ENCODE results near the gene ASIC2. TPM values are rescaled to one million over a fixed set of nuclear protein-coding genes. Genes with fewer than 3 reads are reported as not detected.

The ASIC2 gene
- total and polyA plus RNA-seq, 7 donors, result 0.01 TPM; not detected in 6

- DNase-seq (no peak), ATAC-seq (no peak)
- Histone ChIP-seq H3K9me3 (no peaks in the 10 kb centered on the region), H3K27me3 (ENCODE audit: insufficient read depth in 3 of 3, low read length in 2 of 3) (peaks cover 0 to 18% (median 5%) of the 10 kb centered on the region in 3 donors), H3K36me3 (ENCODE audit: insufficient read depth in 1 of 2, low read depth in 1 of 2) (no peaks in the 10 kb centered on the region), H3K27ac (no peak overlapping the region), H3K4me1 (no peaks in the 10 kb centered on the region), H3K4me3 (no peak overlapping the region)
- WGBS, 3 donors, result 77 to 80% (median 78%) methylated on average over 3 of the region's 3 CpGs
- TF ChIP-seq CTCF (IDR thresholded peaks at IDR 0.05), result no peak
- intact Hi-C loops (cut with DNase I), result no loop called here
Measured at GRCh38 chr17:33080091-33080490, 213.0 kb downstream of the ASIC2 start.

DNA sequence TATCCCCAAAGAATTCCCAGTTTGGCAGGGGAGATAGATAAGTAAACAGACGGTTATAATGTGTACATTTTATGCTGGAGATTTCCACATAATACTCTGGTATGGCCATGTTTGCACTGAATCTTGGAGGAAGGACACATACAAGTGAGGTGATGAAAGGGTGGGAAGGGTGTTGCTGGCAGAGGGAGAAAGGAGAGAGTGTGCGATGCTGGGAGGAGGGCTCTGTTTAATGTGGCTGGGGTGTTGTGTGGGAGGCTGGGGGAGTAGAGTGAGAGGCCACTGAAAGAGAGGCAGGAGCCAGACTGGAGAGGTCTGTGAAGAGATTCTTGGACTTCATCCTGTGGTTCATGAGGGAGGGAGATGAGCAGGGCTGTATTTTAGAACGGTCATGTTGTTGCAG is 213.9 kb downstream of the ASIC2 start:
- intact Hi-C loops (cut with DNase I), result loop anchor here in 1 of 2 donors (10.0 kb wide), 1 partner anchor 56 kb away; no protein-coding TSS in a partner anchor
- Histone ChIP-seq H3K27me3 (ENCODE audit: insufficient read depth in 3 of 3, low read length in 2 of 3) (peaks cover 0 to 18% (median 5%) of the 10 kb centered on the region in 3 donors), H3K9me3 (no peaks in the 10 kb centered on the region), H3K4me3 (no peak overlapping the region), H3K27ac (no peak overlapping the region), H3K4me1 (no peaks in the 10 kb centered on the region), H3K36me3 (ENCODE audit: insufficient read depth in 1 of 2, low read depth in 1 of 2) (no peaks in the 10 kb centered on the region)
- 61 to 66% (median 65%) methylated on average over 3 of the region's 3 CpGs for WGBS, 3 donors
- no peak for DNase-seq
- ATAC-seq, result no peak
- TF ChIP-seq CTCF (IDR thresholded peaks at IDR 0.05), result no peak

DNA sequence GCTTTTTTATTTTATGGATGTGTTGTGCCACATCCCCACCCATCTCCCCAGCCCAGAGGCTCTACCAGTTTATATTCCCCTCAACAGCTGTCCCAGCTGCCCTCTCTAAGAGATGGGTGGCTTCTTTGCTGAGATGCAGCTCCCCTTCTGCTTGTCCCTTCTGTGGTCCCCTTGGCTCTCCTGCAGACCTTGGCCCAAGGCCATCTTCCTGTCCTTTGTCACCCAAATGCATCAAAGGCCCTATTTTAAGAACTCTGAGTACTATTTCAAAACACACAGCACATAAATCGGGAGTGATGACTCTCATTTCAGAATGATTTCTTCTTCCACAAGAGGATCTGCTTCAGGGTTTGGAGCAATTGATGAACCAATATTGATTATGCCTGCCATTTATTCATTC is 216.1 kb downstream of the ASIC2 start:
- WGBS, 3 donors, result 41 to 54% (median 46%) methylated on average over 1 of the region's 1 CpG
- Histone ChIP-seq H3K27ac (no peak overlapping the region), H3K9me3 (no peaks in the 10 kb centered on the region), H3K36me3 (ENCODE audit: insufficient read depth in 1 of 2, low read depth in 1 of 2) (no peaks in the 10 kb centered on the region), H3K4me1 (no peaks in the 10 kb centered on the region), H3K4me3 (no peak overlapping the region), H3K27me3 (ENCODE audit: insufficient read depth in 3 of 3, low read length in 2 of 3) (peaks cover 0 to 24% (median 4%) of the 10 kb centered on the region in 3 donors)
- DNase-seq (no peak), ATAC-seq (no peak)
- intact Hi-C loops (cut with DNase I), result loop anchor here in 1 of 2 donors (10.0 kb wide), 1 partner anchor 58 kb away; no protein-coding TSS in a partner anchor
- no peak for TF ChIP-seq CTCF (IDR thresholded peaks at IDR 0.05)

DNA sequence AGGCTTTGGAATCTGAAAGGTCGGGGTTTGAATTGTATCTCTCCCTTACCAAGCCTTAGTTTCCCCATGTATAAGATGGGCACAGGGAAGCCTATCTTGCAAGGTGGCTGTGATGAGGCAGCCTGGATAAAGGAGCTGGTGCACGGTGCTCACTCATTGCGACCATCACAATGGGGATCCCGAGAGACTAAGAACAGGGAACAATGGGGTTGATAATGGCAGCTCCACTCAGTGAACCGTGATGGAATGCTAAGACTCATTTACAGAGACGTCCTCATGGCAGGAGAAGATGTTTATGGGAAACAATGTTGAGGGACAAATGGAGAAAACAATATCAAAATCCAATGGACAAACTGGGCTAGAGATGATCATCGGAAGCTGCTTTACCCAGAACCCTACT is 219.7 kb downstream of the ASIC2 start:
- H3K36me3 ChIP-seq (ENCODE audit: insufficient read depth in 1 of 2, low read depth in 1 of 2), result no peaks in the 10 kb centered on the region
- ATAC-seq (no peak), DNase-seq (no peak)
- no peaks in the 10 kb centered on the region for H3K4me1 ChIP-seq
- peaks cover 0 to 10% (median 1%) of the 10 kb centered on the region in 3 donors for H3K27me3 ChIP-seq (ENCODE audit: insufficient read depth in 3 of 3, low read length in 2 of 3)
- WGBS, 3 donors, result 65 to 72% (median 67%) methylated on average over 7 of the region's 7 CpGs
- intact Hi-C loops (cut with DNase I), result loop anchor here in 1 of 2 donors (10.0 kb wide), 1 partner anchor 61 kb away; no protein-coding TSS in a partner anchor
- no peaks in the 10 kb centered on the region for H3K9me3 ChIP-seq
- TF ChIP-seq CTCF (IDR thresholded peaks at IDR 0.05), result no peak
- H3K27ac ChIP-seq, result no peak overlapping the region
- H3K4me3 ChIP-seq, result no peak overlapping the region
